Measurements from ENCODE around the gene IFT80.

- TF ChIP-seq POLR2A (IDR thresholded peaks at IDR 0.05; ENCODE audit: low read depth, low read length): no peak
- no peak for TF ChIP-seq EZH2 (IDR thresholded peaks at IDR 0.05; ENCODE audit: borderline replicate concordance, low read depth, low read length, severe bottlenecking)
- TF ChIP-seq JUN (IDR thresholded peaks at IDR 0.05; ENCODE audit: borderline replicate concordance, insufficient read depth, insufficient read length, low read depth): no peak
- no peak for TF ChIP-seq CTCF (IDR thresholded peaks at IDR 0.05; ENCODE audit: extremely low read depth in 1 of 2, insufficient read depth in 1 of 2, low read depth in 1 of 2, low read length in 2 of 2)
- no peak for TF ChIP-seq POLR2AphosphoS5 (IDR thresholded peaks at IDR 0.05; ENCODE audit: insufficient read depth, low read depth, low read length)
Observed at GRCh38 chr3:160434071-160434470, 35.0 kb upstream of the IFT80 start.

Data from endothelial cell of umbilical vein (primary cell).